DOHH2 (cell line): ENCODE data around the gene FXR2.

Source experiments
- EZH2phosphoT487 ChIP-seq: fragments of 200-600 bp; sonication (generic); IDR thresholded peaks from 2 replicates; pipeline ENCODE4 v1.6.1; 2017; ENCODE audit warnings: borderline replicate concordance, mild to moderate bottlenecking, antibody characterized with exemption, low read length, moderate library complexity, mixed read lengths
- TF ChIP-seq, protein P1 (sequence below): fragments of 200-600 bp; sonication (generic); IDR thresholded peaks from one replicate; pipeline ENCODE4 v1.5.1; 2014; ENCODE audit warnings: antibody characterized with exemption, mild to moderate bottlenecking, low read depth, low read length; ENCODE audit not compliant: poor library complexity, severe bottlenecking

DNA sequence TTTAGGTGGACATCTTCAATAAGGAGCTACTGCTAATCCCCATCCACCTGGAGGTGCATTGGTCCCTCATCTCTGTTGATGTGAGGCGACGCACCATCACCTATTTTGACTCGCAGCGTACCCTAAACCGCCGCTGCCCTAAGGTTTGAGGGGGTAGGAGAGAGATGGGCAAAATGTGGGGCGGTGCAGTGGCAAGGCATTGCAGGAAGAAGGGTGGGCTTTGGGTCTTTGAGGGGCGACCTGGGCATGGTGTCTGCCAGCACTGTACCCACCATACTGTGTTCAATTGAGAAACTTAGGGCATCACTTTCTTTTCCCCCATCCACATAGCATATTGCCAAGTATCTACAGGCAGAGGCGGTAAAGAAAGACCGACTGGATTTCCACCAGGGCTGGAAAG is 44.3 kb downstream of the FXR2 start:
- TF ChIP-seq, protein P1, sequence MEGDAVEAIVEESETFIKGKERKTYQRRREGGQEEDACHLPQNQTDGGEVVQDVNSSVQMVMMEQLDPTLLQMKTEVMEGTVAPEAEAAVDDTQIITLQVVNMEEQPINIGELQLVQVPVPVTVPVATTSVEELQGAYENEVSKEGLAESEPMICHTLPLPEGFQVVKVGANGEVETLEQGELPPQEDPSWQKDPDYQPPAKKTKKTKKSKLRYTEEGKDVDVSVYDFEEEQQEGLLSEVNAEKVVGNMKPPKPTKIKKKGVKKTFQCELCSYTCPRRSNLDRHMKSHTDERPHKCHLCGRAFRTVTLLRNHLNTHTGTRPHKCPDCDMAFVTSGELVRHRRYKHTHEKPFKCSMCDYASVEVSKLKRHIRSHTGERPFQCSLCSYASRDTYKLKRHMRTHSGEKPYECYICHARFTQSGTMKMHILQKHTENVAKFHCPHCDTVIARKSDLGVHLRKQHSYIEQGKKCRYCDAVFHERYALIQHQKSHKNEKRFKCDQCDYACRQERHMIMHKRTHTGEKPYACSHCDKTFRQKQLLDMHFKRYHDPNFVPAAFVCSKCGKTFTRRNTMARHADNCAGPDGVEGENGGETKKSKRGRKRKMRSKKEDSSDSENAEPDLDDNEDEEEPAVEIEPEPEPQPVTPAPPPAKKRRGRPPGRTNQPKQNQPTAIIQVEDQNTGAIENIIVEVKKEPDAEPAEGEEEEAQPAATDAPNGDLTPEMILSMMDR = no peak
- no peak for TF ChIP-seq EZH2phosphoT487
